NCI-H1417 treated with DMSO at 0.1 percent for 48 hours (cell line): Measurements from ENCODE around the gene SCCPDH.

Source experiments
- DNase-seq: peaks from one replicate; lab custom pipeline; 2025; lab: John Stamatoyannopoulos, UW

SCCPDH gene

GRCh38 chr1:246753670-246754535, 29.7 kb downstream of the SCCPDH start:
- no peak for DNase-seq

- DNase-seq = no peak
These were observed 31.2 kb downstream of the SCCPDH start for GRCh38 chr1:246755419-246755818.

GRCh38 chr1:246760422-246761347, 36.5 kb downstream of the SCCPDH start:
- no peak for DNase-seq

GRCh38 chr1:246761396-246761795, 37.2 kb downstream of the SCCPDH start:
- no peak for DNase-seq

GRCh38 chr1:246765521-246765920, 41.3 kb downstream of the SCCPDH start:
- no peak for DNase-seq

GRCh38 chr1:246768403-246769020, 44.3 kb downstream of the SCCPDH start:
- no peak for DNase-seq

GRCh38 chr1:246769306-246769705, 45.1 kb downstream of the SCCPDH start:
- no peak for DNase-seq

- DNase-seq = no peak
These were observed 47.2 kb downstream of the SCCPDH start for GRCh38 chr1:246771366-246771765.

- no peak for DNase-seq
These were observed 48.5 kb downstream of the SCCPDH start for GRCh38 chr1:246772686-246773085.

- no peak for DNase-seq
These were observed 49.0 kb downstream of the SCCPDH start for GRCh38 chr1:246773213-246773641.

- no peak for DNase-seq
These were observed 51.5 kb downstream of the SCCPDH start for GRCh38 chr1:246775531-246776385.

GRCh38 chr1:246776923-246777322, 52.7 kb downstream of the SCCPDH start:
- no peak for DNase-seq

- DNase-seq = no peak
These were observed 54.5 kb downstream of the SCCPDH start for GRCh38 chr1:246778663-246779062.

GRCh38 chr1:246779561-246780175, 55.5 kb downstream of the SCCPDH start:
- no peak for DNase-seq

- no peak for DNase-seq
These were observed 56.1 kb downstream of the SCCPDH start for GRCh38 chr1:246780264-246780663.

- DNase-seq = no peak
These were observed 57.0 kb downstream of the SCCPDH start for GRCh38 chr1:246781212-246781611.

GRCh38 chr1:246782120-246782900, 58.1 kb downstream of the SCCPDH start:
- no peak for DNase-seq

GRCh38 chr1:246784621-246785493, 60.6 kb downstream of the SCCPDH start:
- no peak for DNase-seq

- no peak for DNase-seq
These were observed 61.4 kb downstream of the SCCPDH start for GRCh38 chr1:246785494-246786111.
